Bronchial epithelial cell (primary cell): Measurements from ENCODE around the gene PJVK. TPM values are rescaled to one million over a fixed set of nuclear protein-coding genes. Genes with fewer than 3 reads are reported as not detected.

ENCODE experiments used
- DNase-seq: peaks from one replicate; pipeline ENCODE4 v3.0.0-alpha.2; 2010; ENCODE audit warnings: low read depth
- FAIRE-seq: peaks from 2 replicates; lab custom pipeline; 2011; peaks lifted over from hg19 to GRCh38; lab: Jason Lieb, UNC
- H3K27me3 ChIP-seq: 2 replicates; pipeline ENCODE4 v1.5.1; 2011; ENCODE audit warnings: low read length; ENCODE audit not compliant: control insufficient read depth, insufficient read depth
- H3K36me3 ChIP-seq: 2 replicates; pipeline ENCODE4 v1.5.1; 2011; ENCODE audit warnings: low read length; ENCODE audit not compliant: control insufficient read depth, insufficient read depth
- H3K4me3 ChIP-seq: 2 replicates; pipeline ENCODE4 v1.5.1; 2011; ENCODE audit warnings: mild to moderate bottlenecking, low read depth, low read length, control low read depth
- CTCF ChIP-seq: IDR thresholded peaks from 2 replicates; pipeline ENCODE4 v1.5.1; 2011; ENCODE audit warnings: mild to moderate bottlenecking, moderate library complexity, low read length, control low read depth, inconsistent platforms; ENCODE audit not compliant: insufficient read depth, severe bottlenecking
- total RNA-seq: library from RNA; depleted of rRNA; stranded (reverse); fragments of >200 nt; gene quantifications from 2 replicates; pipeline ENCODE4 v1.2.1, GENCODE V29; 2014

PJVK gene
- total RNA-seq, 1 donor from 2014 or later: 2.4 TPM

- TF ChIP-seq CTCF: no peak
- Histone ChIP-seq H3K36me3 (peaks cover 2% of the 10 kb centered on the region), H3K27me3 (no peaks in the 10 kb centered on the region), H3K4me3 (no peak overlapping the region)
- FAIRE-seq: no peak
- DNase-seq: no peak
Measured at GRCh38 chr2:178506101-178506500, 54.9 kb downstream of the PJVK start.

GRCh38 chr2:178506524-178506923 is 55.3 kb downstream of the PJVK start:
- DNase-seq (no peak), FAIRE-seq (no peak)
- Histone ChIP-seq H3K4me3 (no peak overlapping the region), H3K27me3 (no peaks in the 10 kb centered on the region), H3K36me3 (peaks cover 2% of the 10 kb centered on the region)
- no peak for TF ChIP-seq CTCF

GRCh38 chr2:178506949-178507348 is 55.8 kb downstream of the PJVK start:
- FAIRE-seq: no peak

GRCh38 chr2:178508646-178509045 is 57.5 kb downstream of the PJVK start:
- DNase-seq (no peak), FAIRE-seq (no peak)
- Histone ChIP-seq H3K27me3 (no peaks in the 10 kb centered on the region), H3K36me3 (no peaks in the 10 kb centered on the region), H3K4me3 (no peak overlapping the region)
- no peak for TF ChIP-seq CTCF

More at GRCh38 chr2:178506949-178507348, 55.8 kb downstream of the PJVK start:
- Histone ChIP-seq H3K4me3 (no peak overlapping the region), H3K27me3 (no peaks in the 10 kb centered on the region), H3K36me3 (peaks cover 2% of the 10 kb centered on the region)
- TF ChIP-seq CTCF: no peak
- DNase-seq: no peak

GRCh38 chr2:178510384-178510783 is 59.2 kb downstream of the PJVK start:
- FAIRE-seq (no peak), DNase-seq (no peak)
- Histone ChIP-seq H3K27me3 (no peaks in the 10 kb centered on the region), H3K4me3 (no peak overlapping the region), H3K36me3 (no peaks in the 10 kb centered on the region)
- TF ChIP-seq CTCF: no peak

Other genes with a start within 250 kb of the PJVK start
- 42.6 and 45.5 TPM in 2 replicates for gene PRKRA, start 203 bp upstream of the PJVK start, total RNA-seq
- gene FKBP7, start 27.2 kb downstream of the PJVK start, total RNA-seq: 0.64 and 1.3 TPM in 2 replicates
- gene PLEKHA3, start 29.1 kb downstream of the PJVK start, total RNA-seq: 4.7 and 5.5 TPM in 2 replicates